HG03139 (cell line): ENCODE results near the gene GYG2.
"Not testable (repeated sequence)": the region's sequence is repeated elsewhere in the genome, so short reads cannot be mapped to it uniquely, and the experiment has no call there.

ENCODE experiments used
- ATAC-seq: cut with Tn5 transposase; IDR thresholded peaks from one replicate; pipeline ENCODE4 v1.9.1; 2021; ENCODE audit not compliant: unreplicated experiment

The GYG2 gene

GRCh38 chrX:2901367-2902036, 72.8 kb downstream of the GYG2 start:
- ATAC-seq, result no peak

- ATAC-seq, result no peak
Observed at GRCh38 chrX:2902841-2903240, 74.1 kb downstream of the GYG2 start.

- ATAC-seq, result no peak
Observed at GRCh38 chrX:2903366-2903765, 74.6 kb downstream of the GYG2 start.

GRCh38 chrX:2907295-2907694, 78.6 kb downstream of the GYG2 start:
- no peak for ATAC-seq

- no peak for ATAC-seq
Observed at GRCh38 chrX:2908125-2908685, 79.5 kb downstream of the GYG2 start.

- no peak for ATAC-seq
Observed at GRCh38 chrX:2910109-2910508, 81.4 kb downstream of the GYG2 start.

GRCh38 chrX:2913118-2913517, 84.4 kb downstream of the GYG2 start:
- ATAC-seq, result no peak

GRCh38 chrX:2917767-2918166, 89.0 kb downstream of the GYG2 start:
- no peak for ATAC-seq

- no peak for ATAC-seq
Observed at GRCh38 chrX:2921193-2921592, 92.5 kb downstream of the GYG2 start.

- no peak for ATAC-seq
Observed at GRCh38 chrX:2921750-2922149, 93.0 kb downstream of the GYG2 start.

- no peak for ATAC-seq
Observed at GRCh38 chrX:2924151-2924550, 95.4 kb downstream of the GYG2 start.

GRCh38 chrX:2926255-2926654, 97.5 kb downstream of the GYG2 start:
- ATAC-seq, result not testable (repeated sequence)

- no peak for ATAC-seq
Observed at GRCh38 chrX:2926664-2927275, 98.0 kb downstream of the GYG2 start.

- ATAC-seq, result no peak
Observed at GRCh38 chrX:2928191-2928582, 99.5 kb downstream of the GYG2 start.

- ATAC-seq, result peak; percentile 96
Observed at GRCh38 chrX:2928583-2929434, 100.1 kb downstream of the GYG2 start, which contains the start of gene ARSD. ARSD (minus strand) TSS chrX:2929339; CDS start chrX:2929275, 64 bp downstream.

- ATAC-seq, result no peak
Observed at GRCh38 chrX:2931155-2931554, 102.4 kb downstream of the GYG2 start.

- no peak for ATAC-seq
Observed at GRCh38 chrX:2931612-2932011, 102.9 kb downstream of the GYG2 start.
